Gastrocnemius medialis (tissue), 4 donors: Measurements from ENCODE around the gene HRK. TPM values are rescaled to one million over a fixed set of nuclear protein-coding genes. Genes with fewer than 3 reads are reported as not detected.

Source experiments
- ATAC-seq, 2 donors: fragments of 150-250 bp; one replicate each; pipeline ENCODE4 v1.9.1; 2016
- DNase-seq, 2 donors: peaks; one replicate each; pipeline ENCODE4 v3.0.0-alpha.2; 2019
- H3K27ac ChIP-seq, 4 donors: fragments of 200-600 bp; sonication (generic); 1 replicate in 1 of 4; 2 replicates in 3 of 4; pipeline ENCODE4 v1.5.1; 2016 to 2018; ENCODE audit warnings: mild to moderate bottlenecking in 2 of 4, moderate library complexity in 1 of 4
- H3K27me3 ChIP-seq, 3 donors: fragments of 200-600 bp; sonication (generic) in 2 of 3; 1 replicate in 1 of 3; 2 replicates in 2 of 3; pipeline versions ENCODE4 v1.5.1 to v1.6.0; 2016 to 2019; ENCODE audit warnings: mild to moderate bottlenecking in 1 of 3, moderate library complexity in 1 of 3
- H3K36me3 ChIP-seq, 2 donors: fragments of 200-600 bp; sonication (generic) in 1 of 2; one replicate each; pipeline ENCODE4 v1.5.1; 2017 to 2018
- H3K4me1 ChIP-seq, 2 donors: fragments of 200-600 bp; sonication (generic) in 1 of 2; one replicate each; pipeline ENCODE4 v1.5.1; 2016 to 2017; ENCODE audit warnings: mild to moderate bottlenecking in 2 of 2
- H3K4me3 ChIP-seq, 4 donors: fragments of 200-600 bp; sonication (generic) in 3 of 4; 1 replicate in 1 of 4; 2 replicates in 3 of 4; pipeline ENCODE4 v1.5.1; 2016 to 2019; ENCODE audit warnings: mild to moderate bottlenecking in 2 of 4
- H3K9me3 ChIP-seq, 3 donors: fragments of 200-600 bp; sonication (generic) in 2 of 3; 1 replicate in 1 of 3; 2 replicates in 2 of 3; pipeline ENCODE4 v1.5.1; 2016 to 2019
- CTCF ChIP-seq, 5 experiments: fragments of 450-650 bp in 3 of 5; fragments of 200-600 bp in 2 of 5; sonication (generic) in 2 of 5; IDR thresholded peaks in 4 of 5; conservative IDR thresholded peaks in 1 of 5; 1 replicate in 4 of 5; 2 replicates in 1 of 5; pipeline ENCODE4 v1.5.1; 2016 to 2019; ENCODE audit warnings: antibody characterized with exemption in 5 of 5, mild to moderate bottlenecking in 3 of 5, moderate library complexity in 3 of 5
- POLR2A ChIP-seq, 2 donors: fragments of 450-650 bp; IDR thresholded peaks; one replicate each; pipeline ENCODE4 v1.6.1; 2017; ENCODE audit warnings: antibody characterized with exemption in 2 of 2, mild to moderate bottlenecking in 2 of 2, moderate library complexity in 2 of 2
- in situ Hi-C, 4 donors: fragments of 200-750 bp; cut with MboI; loops; one replicate each; pipeline versions ENCODE4 v1.15.0 to v1.8.0; 2017; ENCODE audit warnings: low sequenced_read_pairs in 4 of 4
- intact Hi-C: fragments of 100-400 bp; cut with DNase I; formaldehyde crosslinking; loops from one replicate; pipeline ENCODE4 v1.15.1; 2023; ENCODE audit warnings: low total_unique reads
- total RNA-seq, 4 donors: library from RNA; depleted of rRNA; stranded (reverse); fragments of >200 nt; gene quantifications; one replicate each; pipeline versions ENCODE4 v1.1.0 to v1.2.3, GENCODE V29; 2016

The HRK gene
- total RNA-seq, 4 donors from 2014 or later, result not detected

- Histone ChIP-seq H3K9me3 (no peaks in the 10 kb centered on the region), H3K4me1 (no peaks in the 10 kb centered on the region), H3K36me3 (no peaks in the 10 kb centered on the region), H3K27me3 (peaks cover 9 to 12% (median 11%) of the 10 kb centered on the region in 3 donors), H3K27ac (no peak overlapping the region), H3K4me3 (no peak overlapping the region)
- intact Hi-C loops, result no loop called here
- no peak for TF ChIP-seq CTCF (IDR thresholded peaks at IDR 0.05 in 4 of 5, conservative IDR thresholded peaks at IDR 0.05 in 1 of 5)
- TF ChIP-seq POLR2A (IDR thresholded peaks at IDR 0.05), result no peak
- in situ Hi-C loops, result no loop called here
- DNase-seq (no peak), ATAC-seq (no peak)
Observed at GRCh38 chr12:116897476-116897875, 16.2 kb upstream of the HRK start.

GRCh38 chr12:116896411-116896924, 15.2 kb upstream of the HRK start:
- Histone ChIP-seq H3K4me1 (no peaks in the 10 kb centered on the region), H3K27ac (no peak overlapping the region), H3K4me3 (no peak overlapping the region), H3K9me3 (no peaks in the 10 kb centered on the region), H3K27me3 (peaks cover 8 to 10% (median 9%) of the 10 kb centered on the region in 3 donors), H3K36me3 (no peaks in the 10 kb centered on the region)
- in situ Hi-C loops (no loop called here), intact Hi-C loops (no loop called here)
- ATAC-seq (no peak), DNase-seq (no peak)
- TF ChIP-seq CTCF (IDR thresholded peaks at IDR 0.05 in 4 of 5, conservative IDR thresholded peaks at IDR 0.05 in 1 of 5), result no peak

GRCh38 chr12:116894913-116895312, 13.7 kb upstream of the HRK start:
- in situ Hi-C loops, result no loop called here
- H3K4me3 ChIP-seq, result no peak overlapping the region

GRCh38 chr12:116892349-116893140, 11.3 kb upstream of the HRK start:
- Histone ChIP-seq H3K27ac (no peak overlapping the region), H3K9me3 (no peaks in the 10 kb centered on the region), H3K36me3 (no peaks in the 10 kb centered on the region), H3K27me3 (peaks cover 0 to 4% (median 0%) of the 10 kb centered on the region in 3 donors), H3K4me3 (no peak overlapping the region), H3K4me1 (no peaks in the 10 kb centered on the region)
- DNase-seq (no peak), ATAC-seq (no peak)
- intact Hi-C loops (no loop called here), in situ Hi-C loops (no loop called here)
- TF ChIP-seq POLR2A (IDR thresholded peaks at IDR 0.05) (no peak), CTCF (IDR thresholded peaks at IDR 0.05 in 4 of 5, conservative IDR thresholded peaks at IDR 0.05 in 1 of 5) (no peak)

More at GRCh38 chr12:116894913-116895312, 13.7 kb upstream of the HRK start:
- no peaks in the 10 kb centered on the region for H3K4me1 ChIP-seq
- DNase-seq (no peak), ATAC-seq (no peak)
- peaks cover 4 to 8% (median 6%) of the 10 kb centered on the region in 3 donors for H3K27me3 ChIP-seq
- TF ChIP-seq POLR2A (IDR thresholded peaks at IDR 0.05), result no peak
- no peak for TF ChIP-seq CTCF (IDR thresholded peaks at IDR 0.05 in 4 of 5, conservative IDR thresholded peaks at IDR 0.05 in 1 of 5)
- H3K27ac ChIP-seq, result no peak overlapping the region
- no peaks in the 10 kb centered on the region for H3K9me3 ChIP-seq
- intact Hi-C loops, result no loop called here
- H3K36me3 ChIP-seq, result no peaks in the 10 kb centered on the region
